H9 (cell line): ENCODE results near the gene WFDC1. TPM values are rescaled to one million over a fixed set of nuclear protein-coding genes. Genes with fewer than 3 reads are reported as not detected.

Experiments used
- DNase-seq: peaks from one replicate; pipeline ENCODE4 v3.0.0-alpha.2; 2017
- H2AFZ ChIP-seq: one replicate; pipeline ENCODE4 v1.6.1; 2013; ENCODE audit warnings: mild to moderate bottlenecking, low read length, control low read depth, moderate library complexity
- H2AK5ac ChIP-seq: 2 replicates; pipeline ENCODE4 v1.6.1; 2013; ENCODE audit warnings: low read length, control low read depth, mixed read lengths; ENCODE audit not compliant: insufficient read length
- H2BK120ac ChIP-seq: one replicate; pipeline ENCODE4 v1.6.1; 2013; ENCODE audit warnings: low read depth, mild to moderate bottlenecking, low read length, control low read depth, inconsistent platforms; ENCODE audit not compliant: poor library complexity, severe bottlenecking
- H2BK12ac ChIP-seq: 2 replicates; pipeline ENCODE4 v1.6.1; 2013; ENCODE audit warnings: low read length, control low read depth, mixed read lengths, low read depth; ENCODE audit not compliant: insufficient read length
- H2BK15ac ChIP-seq: 2 replicates; pipeline ENCODE4 v1.6.1; 2013; ENCODE audit warnings: low read depth, low read length, control low read depth
- H2BK20ac ChIP-seq: one replicate; pipeline ENCODE4 v1.6.1; 2013; ENCODE audit warnings: low read depth, mild to moderate bottlenecking, low read length, control low read depth, inconsistent platforms; ENCODE audit not compliant: poor library complexity, severe bottlenecking
- H2BK5ac ChIP-seq: 2 replicates; pipeline ENCODE4 v1.6.1; 2013; ENCODE audit warnings: low read length, control low read depth, mixed read lengths; ENCODE audit not compliant: insufficient read length
- H3K14ac ChIP-seq: 2 replicates; pipeline ENCODE4 v1.6.1; 2013; ENCODE audit warnings: low read length, control low read depth; ENCODE audit not compliant: insufficient read depth
- H3K18ac ChIP-seq: 2 replicates; pipeline ENCODE4 v1.6.1; 2013; ENCODE audit warnings: low read depth, mild to moderate bottlenecking, mixed read lengths, low read length, control low read depth; ENCODE audit not compliant: insufficient read length
- H3K23ac ChIP-seq: 2 replicates; pipeline ENCODE4 v1.6.1; 2013; ENCODE audit warnings: low read length, control low read depth, mixed read lengths, low read depth; ENCODE audit not compliant: insufficient read length
- H3K23me2 ChIP-seq: 2 replicates; pipeline ENCODE4 v1.6.1; 2013; ENCODE audit warnings: low read depth, mild to moderate bottlenecking, mixed read lengths, low read length, control low read depth; ENCODE audit not compliant: insufficient read length, poor library complexity, severe bottlenecking
- H3K27ac ChIP-seq: 2 replicates; pipeline ENCODE4 v1.5.1; 2013; ENCODE audit warnings: low read length, control low read depth, mixed read lengths, low read depth; ENCODE audit not compliant: insufficient read length
- H3K27me3 ChIP-seq: 2 replicates; pipeline ENCODE4 v1.6.1; 2013; ENCODE audit warnings: low read length, control low read depth, inconsistent platforms; ENCODE audit not compliant: insufficient read depth
- H3K4ac ChIP-seq: 2 replicates; pipeline ENCODE4 v1.6.1; 2013; ENCODE audit warnings: low read depth, mild to moderate bottlenecking, control low read depth, inconsistent platforms, low read length, moderate library complexity
- H3K4me1 ChIP-seq: 2 replicates; pipeline ENCODE4 v1.6.1; 2013; ENCODE audit warnings: low read length, control low read depth, inconsistent platforms; ENCODE audit not compliant: insufficient read depth
- H3K4me2 ChIP-seq: 2 replicates; pipeline ENCODE4 v1.6.1; 2013; ENCODE audit warnings: low read length, control low read depth, mixed read lengths; ENCODE audit not compliant: insufficient read length, insufficient read depth
- H3K56ac ChIP-seq: 2 replicates; pipeline ENCODE4 v1.6.1; 2013; ENCODE audit warnings: low read depth, mild to moderate bottlenecking, mixed read lengths, low read length, control low read depth; ENCODE audit not compliant: insufficient read length
- H3K79me1 ChIP-seq: 2 replicates; pipeline ENCODE4 v1.6.1; 2013; ENCODE audit warnings: low read depth, mild to moderate bottlenecking, moderate library complexity, low read length, control low read depth, inconsistent platforms; ENCODE audit not compliant: insufficient read depth, poor library complexity, severe bottlenecking
- H3K79me2 ChIP-seq: 2 replicates; pipeline ENCODE4 v1.6.1; 2013; ENCODE audit warnings: low read length, control low read depth, inconsistent platforms; ENCODE audit not compliant: insufficient read depth
- H3K9ac ChIP-seq: 2 replicates; pipeline ENCODE4 v1.6.1; 2013; ENCODE audit warnings: low read length, control low read depth, mixed read lengths; ENCODE audit not compliant: insufficient read length; ENCODE audit errors: extremely low read depth
- H3K9me3 ChIP-seq: one replicate; pipeline ENCODE4 v1.6.1; 2013; ENCODE audit warnings: low read depth, low read length, inconsistent platforms; ENCODE audit not compliant: control insufficient read depth
- H3T11ph ChIP-seq: one replicate; pipeline ENCODE4 v1.6.1; 2013; ENCODE audit warnings: mild to moderate bottlenecking, low read length, control low read depth, inconsistent platforms
- H4K20me1 ChIP-seq: one replicate; pipeline ENCODE4 v1.6.1; 2013; ENCODE audit not compliant: control insufficient read depth, insufficient read length, insufficient read depth
- H4K5ac ChIP-seq: 2 replicates; pipeline ENCODE4 v1.6.1; 2013; ENCODE audit warnings: low read depth, mild to moderate bottlenecking, mixed read lengths, low read length, control low read depth; ENCODE audit not compliant: insufficient read length
- H4K8ac ChIP-seq: replicated peaks from 2 replicates; pipeline ENCODE4 v1.6.1; 2013; ENCODE audit warnings: low read length, control low read depth, mixed read lengths, low read depth; ENCODE audit not compliant: insufficient read length
- H4K91ac ChIP-seq: 2 replicates; pipeline ENCODE4 v1.6.1; 2013; ENCODE audit warnings: low read depth, mild to moderate bottlenecking, moderate library complexity, mixed read lengths, low read length, control low read depth; ENCODE audit not compliant: insufficient read length
- H3K27ac Mint-ChIP-seq, 3 experiments: 2 replicates in 2 of 3; 3 replicates in 1 of 3; pipeline ENCODE4 v1.8.0; 2020 to 2021; ENCODE audit warnings: mixed read lengths in 3 of 3, mild to moderate bottlenecking in 1 of 3, moderate library complexity in 1 of 3
- H3K27me3 Mint-ChIP-seq: 2 replicates; pipeline ENCODE4 v1.8.0; 2021; ENCODE audit warnings: low read depth, mild to moderate bottlenecking, moderate library complexity, mixed read lengths
- H3K36me3 Mint-ChIP-seq, 3 experiments: 2 replicates in 2 of 3; 3 replicates in 1 of 3; pipeline ENCODE4 v1.8.0; 2020 to 2021; ENCODE audit warnings: low read depth in 3 of 3, mixed read lengths in 3 of 3; ENCODE audit not compliant: insufficient read depth in 1 of 3
- H3K4me1 Mint-ChIP-seq, 2 experiments: 2 replicates each; pipeline ENCODE4 v1.8.0; 2020; ENCODE audit warnings: mixed read lengths in 2 of 2
- H3K4me3 Mint-ChIP-seq, 2 experiments: 2 replicates in 1 of 2; 3 replicates in 1 of 2; pipeline ENCODE4 v1.8.0; 2020 to 2021; ENCODE audit warnings: mild to moderate bottlenecking in 2 of 2, mixed read lengths in 2 of 2, moderate library complexity in 1 of 2
- H3K9me3 Mint-ChIP-seq, 2 experiments: 2 replicates in 1 of 2; 3 replicates in 1 of 2; pipeline ENCODE4 v1.8.0; 2020; ENCODE audit warnings: mild to moderate bottlenecking in 2 of 2, mixed read lengths in 2 of 2, moderate library complexity in 1 of 2
- CTCF ChIP-seq: fragments of 200-600 bp; sonication (generic); conservative IDR thresholded peaks from 3 replicates; pipeline ENCODE4 v1.8.0; 2021; ENCODE audit warnings: antibody characterized with exemption, mild to moderate bottlenecking
- WGBS: extraction: QIAGEN DNeasy Blood & Tissue Kit; methylation state at CpG from one replicate; pipeline ENCODE4 v1.1.7; 2013; ENCODE audit warnings: missing lambda C conversion rate, low lambda C conversion rate, mixed read lengths; ENCODE audit not compliant: insufficient read length; ENCODE audit errors: extremely low coverage; 5-methylcytosine and 5-hydroxymethylcytosine counted together
- total RNA-seq: library from RNA; stranded (reverse); gene quantifications from 2 replicates; pipeline ENCODE4 v1.2.1, GENCODE V29; 2021

WFDC1 gene
- total RNA-seq, 1 experiment from 2014 or later, result 0.24 TPM

GRCh38 chr16:84282533-84282932 lies 12.1 kb upstream of the WFDC1 start:
- no peak for TF ChIP-seq CTCF
- Histone ChIP-seq H4K91ac (no peak overlapping the region), H2BK12ac (no peak overlapping the region), H2BK20ac (no peak overlapping the region), H4K20me1 (no peaks in the 10 kb centered on the region), H3K4me1 (peaks cover 4% of the 10 kb centered on the region; the same call in 1 of the 2 replicates), H3K79me1 (no peaks in the 10 kb centered on the region), H3K9me3 (no peaks in the 10 kb centered on the region), H3K4ac (no peak overlapping the region), H3K27me3 (no peaks in the 10 kb centered on the region), H3K56ac (no peak overlapping the region), H3K79me2 (no peaks in the 10 kb centered on the region), H2AFZ (no peak overlapping the region), H2BK120ac (no peak overlapping the region), H3K4me2 (no peak overlapping the region), H3T11ph (no peak overlapping the region), H3K23ac (no peak overlapping the region), H2BK15ac (no peak overlapping the region), H3K9ac (no peak overlapping the region), H3K23me2 (no peaks in the 10 kb centered on the region), H2AK5ac (no peak overlapping the region), H4K5ac (no peak overlapping the region), H3K14ac (no peak overlapping the region), H2BK5ac (no peak overlapping the region), H3K27ac (no peak overlapping the region), H4K8ac (no peak overlapping the region), H3K18ac (no peak overlapping the region)
- no CpG with 5 or more reads among the region's 6 CpGs for WGBS
- peaks cover 5% of the 10 kb centered on the region for H3K27me3 Mint-ChIP-seq
- H3K4me3 Mint-ChIP-seq, result no peak overlapping the region; a peak in 1 of 5 replicates
- no peaks in the 10 kb centered on the region for H3K9me3 Mint-ChIP-seq
- DNase-seq, result no peak
- peaks cover 28 to 36% of the 10 kb centered on the region in 2 experiments for H3K4me1 Mint-ChIP-seq
- no peaks in the 10 kb centered on the region for H3K36me3 Mint-ChIP-seq
- H3K27ac Mint-ChIP-seq, result no peak overlapping the region
